Epidermal melanocyte (primary cell): Measurements from ENCODE around the gene MOGAT2.

Experiments
- DNase-seq: peaks from one replicate; pipeline ENCODE4 v3.0.0; 2011; ENCODE audit warnings: low spot score; ENCODE audit not compliant: insufficient read length

The MOGAT2 gene

GRCh38 chr11:75779960-75780359 lies 62.3 kb downstream of the MOGAT2 start:
- no peak for DNase-seq

GRCh38 chr11:75780888-75781287 lies 63.2 kb downstream of the MOGAT2 start:
- DNase-seq: no peak

GRCh38 chr11:75781296-75781695 lies 63.7 kb downstream of the MOGAT2 start:
- no peak for DNase-seq

GRCh38 chr11:75781831-75782230 lies 64.2 kb downstream of the MOGAT2 start:
- no peak for DNase-seq
